Keratinocyte (primary cell): ENCODE data around the gene RPS6KA5. TPM values are rescaled to one million over a fixed set of nuclear protein-coding genes. Genes with fewer than 3 reads are reported as not detected.

Experiments
- DNase-seq: peaks from one replicate; pipeline ENCODE4 v3.0.0-alpha.2; 2011; ENCODE audit warnings: low read depth, missing footprints, low spot score
- FAIRE-seq: peaks from 2 replicates; lab custom pipeline; 2011; peaks lifted over from hg19 to GRCh38; lab: Jason Lieb, UNC
- H2AFZ ChIP-seq: 2 replicates; pipeline ENCODE4 v1.6.0; 2012; ENCODE audit warnings: low read length, control low read depth, inconsistent platforms; ENCODE audit not compliant: control insufficient read depth
- H3K27ac ChIP-seq: 2 replicates; pipeline ENCODE4 v1.5.1; 2011; ENCODE audit warnings: low read length; ENCODE audit not compliant: control insufficient read depth, insufficient read depth
- H3K27me3 ChIP-seq: 3 replicates; pipeline ENCODE4 v1.6.0; 2011; ENCODE audit warnings: low read length; ENCODE audit not compliant: control insufficient read depth, insufficient read depth; ENCODE audit errors: extremely low read depth
- H3K36me3 ChIP-seq, 2 experiments: 2 replicates in 1 of 2; 3 replicates in 1 of 2; pipeline ENCODE4 v1.5.1; 2011; ENCODE audit warnings: low read length in 2 of 2, mild to moderate bottlenecking in 1 of 2; ENCODE audit not compliant: control insufficient read depth in 2 of 2, insufficient read depth in 2 of 2; ENCODE audit errors: extremely low read depth in 1 of 2
- H3K4me1 ChIP-seq: 3 replicates; pipeline ENCODE4 v1.5.1; 2011; ENCODE audit warnings: low read length; ENCODE audit not compliant: control insufficient read depth, insufficient read depth; ENCODE audit errors: extremely low read depth
- H3K4me2 ChIP-seq: 3 replicates; pipeline ENCODE4 v1.6.0; 2011; ENCODE audit warnings: low read depth, low read length; ENCODE audit not compliant: control insufficient read depth, insufficient read depth; ENCODE audit errors: extremely low read depth
- H3K4me3 ChIP-seq, 3 experiments: fragments of 200-600 bp in 1 of 3; sonication (generic) in 1 of 3; 2 replicates in 2 of 3; 3 replicates in 1 of 3; pipeline ENCODE4 v1.5.1; 2011 to 2016; ENCODE audit warnings: low read length in 3 of 3, mild to moderate bottlenecking in 3 of 3, control low read depth in 2 of 3, inconsistent platforms in 1 of 3, low read depth in 1 of 3, mixed read lengths in 1 of 3, mixed run types in 1 of 3, moderate library complexity in 1 of 3; ENCODE audit not compliant: control insufficient read depth in 2 of 3, insufficient read depth in 2 of 3; ENCODE audit errors: extremely low read depth in 1 of 3
- H3K79me2 ChIP-seq: 2 replicates; pipeline ENCODE4 v1.6.0; 2012; ENCODE audit warnings: low read length; ENCODE audit not compliant: control insufficient read depth, insufficient read depth
- H3K9ac ChIP-seq: 3 replicates; pipeline ENCODE4 v1.6.0; 2011; ENCODE audit warnings: low read length; ENCODE audit not compliant: control insufficient read depth, insufficient read depth; ENCODE audit errors: extremely low read depth
- H3K9me1 ChIP-seq: 3 replicates; pipeline ENCODE4 v1.6.0; 2011; ENCODE audit warnings: low read length; ENCODE audit not compliant: control insufficient read depth, insufficient read depth; ENCODE audit errors: extremely low read depth
- H3K9me3 ChIP-seq: 2 replicates; pipeline ENCODE4 v1.5.1; 2012; ENCODE audit warnings: low read depth, low read length; ENCODE audit not compliant: control insufficient read depth
- H4K20me1 ChIP-seq: 3 replicates; pipeline ENCODE4 v1.6.0; 2011; ENCODE audit warnings: low read length; ENCODE audit not compliant: control insufficient read depth, insufficient read depth; ENCODE audit errors: extremely low read depth
- EZH2 ChIP-seq: IDR thresholded peaks from one replicate; pipeline ENCODE4 v1.6.1; 2012; ENCODE audit warnings: inconsistent platforms, mild to moderate bottlenecking, low read length, moderate library complexity
- dilution Hi-C: fragments of 300-500 bp; cut with MboI; formaldehyde crosslinking; loops from one replicate; pipeline ENCODE4 v1.7.0; 2020; ENCODE audit warnings: low sequenced_read_pairs; ENCODE audit not compliant: extremely low pct_ligation_motif_present
- polyA plus RNA-seq, 5 experiments: library from polyadenylated mRNA; depleted of rRNA in 3 of 5; stranded (reverse) in 3 of 5; stranded (forward) in 1 of 5; unstranded in 1 of 5; fragments of >200 nt; gene quantifications; 1 replicate in 1 of 5; 2 replicates in 3 of 5; 3 replicates in 1 of 5; pipeline versions ENCODE4 v1.2.1 to v1.2.3, GENCODE V29; 2011 to 2012; ENCODE audit warnings: missing spikeins in 2 of 5, low read depth in 1 of 5, low replicate concordance in 1 of 5
- TF ChIP-seq, protein P1 (sequence below), 3 experiments: IDR thresholded peaks in 1 of 3; conservative IDR thresholded peaks in 1 of 3; optimal IDR thresholded peaks in 1 of 3; 2 replicates in 2 of 3; 3 replicates in 1 of 3; pipeline versions ENCODE3 to v1.5.1; 2011; ENCODE audit warnings: low read length in 3 of 3, mild to moderate bottlenecking in 3 of 3, moderate library complexity in 2 of 3, control low read depth in 1 of 3, inconsistent platforms in 1 of 3; ENCODE audit not compliant: insufficient read depth in 2 of 3; ENCODE audit errors: extremely low read depth in 1 of 3

RPS6KA5 gene
- polyA plus RNA-seq, 1 donor (not counting 4 experiments of a cell fraction or from before 2014, with no cell fraction given), result 2.9 TPM

DNA sequence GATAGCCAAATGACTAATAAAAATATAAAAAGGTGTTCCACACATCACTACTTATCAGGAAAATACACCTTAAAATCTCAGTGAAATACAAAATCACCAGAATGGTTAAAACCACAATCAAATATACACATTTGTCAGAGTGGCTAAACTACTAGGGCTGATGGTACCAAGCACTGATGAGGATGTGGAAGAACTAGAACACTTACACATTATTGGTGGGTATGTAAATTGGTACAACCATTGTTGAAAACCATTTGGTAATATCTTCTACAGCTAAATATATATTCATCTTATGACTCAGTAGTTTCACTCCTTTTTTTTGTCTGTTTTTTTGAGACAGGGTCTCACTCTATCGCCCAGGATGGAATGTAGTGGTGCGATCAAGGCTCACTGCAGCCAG, 195.7 kb downstream of the RPS6KA5 start:
- Histone ChIP-seq H3K79me2 (no peaks in the 10 kb centered on the region), H3K9me3 (no peaks in the 10 kb centered on the region), H4K20me1 (no peaks in the 10 kb centered on the region), H3K9ac (no peak overlapping the region), H3K4me1 (no peaks in the 10 kb centered on the region), H3K4me2 (no peak overlapping the region), H3K4me3 (no peak overlapping the region), H2AFZ (no peak overlapping the region), H3K36me3 (no peaks in the 10 kb centered on the region), H3K27me3 (no peaks in the 10 kb centered on the region), H3K27ac (no peak overlapping the region), H3K9me1 (no peaks in the 10 kb centered on the region)
- dilution Hi-C loops, result no loop called here
- TF ChIP-seq, protein P1, sequence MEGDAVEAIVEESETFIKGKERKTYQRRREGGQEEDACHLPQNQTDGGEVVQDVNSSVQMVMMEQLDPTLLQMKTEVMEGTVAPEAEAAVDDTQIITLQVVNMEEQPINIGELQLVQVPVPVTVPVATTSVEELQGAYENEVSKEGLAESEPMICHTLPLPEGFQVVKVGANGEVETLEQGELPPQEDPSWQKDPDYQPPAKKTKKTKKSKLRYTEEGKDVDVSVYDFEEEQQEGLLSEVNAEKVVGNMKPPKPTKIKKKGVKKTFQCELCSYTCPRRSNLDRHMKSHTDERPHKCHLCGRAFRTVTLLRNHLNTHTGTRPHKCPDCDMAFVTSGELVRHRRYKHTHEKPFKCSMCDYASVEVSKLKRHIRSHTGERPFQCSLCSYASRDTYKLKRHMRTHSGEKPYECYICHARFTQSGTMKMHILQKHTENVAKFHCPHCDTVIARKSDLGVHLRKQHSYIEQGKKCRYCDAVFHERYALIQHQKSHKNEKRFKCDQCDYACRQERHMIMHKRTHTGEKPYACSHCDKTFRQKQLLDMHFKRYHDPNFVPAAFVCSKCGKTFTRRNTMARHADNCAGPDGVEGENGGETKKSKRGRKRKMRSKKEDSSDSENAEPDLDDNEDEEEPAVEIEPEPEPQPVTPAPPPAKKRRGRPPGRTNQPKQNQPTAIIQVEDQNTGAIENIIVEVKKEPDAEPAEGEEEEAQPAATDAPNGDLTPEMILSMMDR (optimal IDR thresholded peaks at IDR 0.05 in 1 of 3, IDR thresholded peaks at IDR 0.05 in 1 of 3, conservative IDR thresholded peaks at IDR 0.05 in 1 of 3; ENCODE audit: extremely low read depth in 1 of 3, insufficient read depth in 2 of 3, low read length in 3 of 3), result no peak
- DNase-seq (no peak), FAIRE-seq (no peak)

DNA sequence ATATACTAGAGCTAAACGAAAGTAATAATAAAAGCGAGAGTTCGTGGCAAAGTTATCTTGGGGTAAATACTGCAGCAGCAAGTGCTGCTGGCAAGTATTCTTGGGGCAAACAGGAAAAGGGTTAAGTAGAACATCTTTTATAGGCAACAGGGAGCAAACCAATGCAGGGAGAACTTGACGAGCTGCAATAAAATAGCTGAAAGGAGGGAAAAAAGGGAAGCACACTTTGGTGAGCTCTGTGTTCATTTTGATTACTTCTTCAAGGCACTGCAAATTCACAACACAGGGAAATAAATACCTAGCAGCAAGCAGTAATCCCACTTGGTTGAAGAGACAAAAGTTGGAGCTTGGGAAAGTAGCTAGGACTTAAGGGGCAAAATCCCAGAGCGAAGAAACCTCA, 201.9 kb downstream of the RPS6KA5 start:
- H4K20me1 ChIP-seq, result no peaks in the 10 kb centered on the region
- FAIRE-seq (no peak), DNase-seq (no peak)
- H3K4me3 ChIP-seq, result no peak overlapping the region
- TF ChIP-seq EZH2, result no peak
- TF ChIP-seq, protein P1 (optimal IDR thresholded peaks at IDR 0.05 in 1 of 3, IDR thresholded peaks at IDR 0.05 in 1 of 3, conservative IDR thresholded peaks at IDR 0.05 in 1 of 3; ENCODE audit: extremely low read depth in 1 of 3, insufficient read depth in 2 of 3, low read length in 3 of 3), result no peak
- no peak overlapping the region for H3K4me2 ChIP-seq
- no peak overlapping the region for H3K9ac ChIP-seq
- no peaks in the 10 kb centered on the region for H3K4me1 ChIP-seq
- no peak overlapping the region for H2AFZ ChIP-seq
- no peak overlapping the region for H3K27ac ChIP-seq
- no peaks in the 10 kb centered on the region for H3K36me3 ChIP-seq
- dilution Hi-C loops, result no loop called here
- H3K79me2 ChIP-seq, result no peaks in the 10 kb centered on the region
- no peaks in the 10 kb centered on the region for H3K27me3 ChIP-seq
- no peaks in the 10 kb centered on the region for H3K9me3 ChIP-seq
- no peaks in the 10 kb centered on the region for H3K9me1 ChIP-seq
